Neural progenitor cell (in vitro differentiated cells): ENCODE data around the gene MRGPRX1.

Experiments used
- EZH2 ChIP-seq: fragments of 200-600 bp; sonication (generic); IDR thresholded peaks from 2 replicates; pipeline ENCODE4 v1.6.1; 2017; ENCODE audit warnings: antibody characterized with exemption, mild to moderate bottlenecking, moderate library complexity
- EZH2phosphoT487 ChIP-seq: fragments of 200-600 bp; sonication (generic); IDR thresholded peaks from 2 replicates; pipeline ENCODE4 v1.6.1; 2017; ENCODE audit warnings: antibody characterized with exemption
- TF ChIP-seq, protein P1 (sequence below): fragments of 200-600 bp; sonication (generic); IDR thresholded peaks from 2 replicates; pipeline ENCODE4 v1.5.1; 2017; ENCODE audit warnings: antibody characterized with exemption, mild to moderate bottlenecking

DNA sequence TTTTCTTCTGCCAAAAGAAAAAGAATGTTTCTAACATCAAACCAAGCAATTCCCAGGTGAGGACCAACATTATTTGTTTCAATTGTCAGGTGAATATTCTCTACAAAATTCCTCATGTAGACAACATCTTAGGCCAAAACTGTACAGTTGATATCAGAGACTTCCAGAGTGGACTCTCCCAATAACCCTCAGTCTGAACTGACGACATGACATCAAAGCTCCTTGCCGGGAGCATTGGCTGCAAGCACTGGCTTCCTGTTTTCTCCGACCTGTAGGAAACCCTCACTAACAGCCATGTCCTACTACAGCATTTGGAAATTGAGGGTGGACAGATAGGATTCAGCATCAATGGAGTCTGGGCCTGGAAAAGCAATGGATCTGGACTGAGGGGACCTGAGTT is 30.5 kb upstream of the MRGPRX1 start:
- TF ChIP-seq, protein P1, sequence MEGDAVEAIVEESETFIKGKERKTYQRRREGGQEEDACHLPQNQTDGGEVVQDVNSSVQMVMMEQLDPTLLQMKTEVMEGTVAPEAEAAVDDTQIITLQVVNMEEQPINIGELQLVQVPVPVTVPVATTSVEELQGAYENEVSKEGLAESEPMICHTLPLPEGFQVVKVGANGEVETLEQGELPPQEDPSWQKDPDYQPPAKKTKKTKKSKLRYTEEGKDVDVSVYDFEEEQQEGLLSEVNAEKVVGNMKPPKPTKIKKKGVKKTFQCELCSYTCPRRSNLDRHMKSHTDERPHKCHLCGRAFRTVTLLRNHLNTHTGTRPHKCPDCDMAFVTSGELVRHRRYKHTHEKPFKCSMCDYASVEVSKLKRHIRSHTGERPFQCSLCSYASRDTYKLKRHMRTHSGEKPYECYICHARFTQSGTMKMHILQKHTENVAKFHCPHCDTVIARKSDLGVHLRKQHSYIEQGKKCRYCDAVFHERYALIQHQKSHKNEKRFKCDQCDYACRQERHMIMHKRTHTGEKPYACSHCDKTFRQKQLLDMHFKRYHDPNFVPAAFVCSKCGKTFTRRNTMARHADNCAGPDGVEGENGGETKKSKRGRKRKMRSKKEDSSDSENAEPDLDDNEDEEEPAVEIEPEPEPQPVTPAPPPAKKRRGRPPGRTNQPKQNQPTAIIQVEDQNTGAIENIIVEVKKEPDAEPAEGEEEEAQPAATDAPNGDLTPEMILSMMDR, result no peak
- TF ChIP-seq EZH2, result no peak
- no peak for TF ChIP-seq EZH2phosphoT487
